GM12872 (cell line): ENCODE data around the gene SEMA4G.

ENCODE experiments used
- TF ChIP-seq, protein P1 (sequence below): IDR thresholded peaks from 3 replicates; pipeline ENCODE4 v1.5.1; 2011; ENCODE audit warnings: low read depth, mild to moderate bottlenecking, low read length, moderate library complexity; ENCODE audit not compliant: insufficient read depth

Gene SEMA4G, protein sequence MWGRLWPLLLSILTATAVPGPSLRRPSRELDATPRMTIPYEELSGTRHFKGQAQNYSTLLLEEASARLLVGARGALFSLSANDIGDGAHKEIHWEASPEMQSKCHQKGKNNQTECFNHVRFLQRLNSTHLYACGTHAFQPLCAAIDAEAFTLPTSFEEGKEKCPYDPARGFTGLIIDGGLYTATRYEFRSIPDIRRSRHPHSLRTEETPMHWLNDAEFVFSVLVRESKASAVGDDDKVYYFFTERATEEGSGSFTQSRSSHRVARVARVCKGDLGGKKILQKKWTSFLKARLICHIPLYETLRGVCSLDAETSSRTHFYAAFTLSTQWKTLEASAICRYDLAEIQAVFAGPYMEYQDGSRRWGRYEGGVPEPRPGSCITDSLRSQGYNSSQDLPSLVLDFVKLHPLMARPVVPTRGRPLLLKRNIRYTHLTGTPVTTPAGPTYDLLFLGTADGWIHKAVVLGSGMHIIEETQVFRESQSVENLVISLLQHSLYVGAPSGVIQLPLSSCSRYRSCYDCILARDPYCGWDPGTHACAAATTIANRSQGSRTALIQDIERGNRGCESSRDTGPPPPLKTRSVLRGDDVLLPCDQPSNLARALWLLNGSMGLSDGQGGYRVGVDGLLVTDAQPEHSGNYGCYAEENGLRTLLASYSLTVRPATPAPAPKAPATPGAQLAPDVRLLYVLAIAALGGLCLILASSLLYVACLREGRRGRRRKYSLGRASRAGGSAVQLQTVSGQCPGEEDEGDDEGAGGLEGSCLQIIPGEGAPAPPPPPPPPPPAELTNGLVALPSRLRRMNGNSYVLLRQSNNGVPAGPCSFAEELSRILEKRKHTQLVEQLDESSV

GRCh38 chr10:100969187-100970075, at the start of gene SEMA4G:
Gene SEMA4G, plus strand, starts transcription at chr10:100969504. Its CDS starts 3,409 bp downstream, at chr10:100972913.
- TF ChIP-seq, protein P1, sequence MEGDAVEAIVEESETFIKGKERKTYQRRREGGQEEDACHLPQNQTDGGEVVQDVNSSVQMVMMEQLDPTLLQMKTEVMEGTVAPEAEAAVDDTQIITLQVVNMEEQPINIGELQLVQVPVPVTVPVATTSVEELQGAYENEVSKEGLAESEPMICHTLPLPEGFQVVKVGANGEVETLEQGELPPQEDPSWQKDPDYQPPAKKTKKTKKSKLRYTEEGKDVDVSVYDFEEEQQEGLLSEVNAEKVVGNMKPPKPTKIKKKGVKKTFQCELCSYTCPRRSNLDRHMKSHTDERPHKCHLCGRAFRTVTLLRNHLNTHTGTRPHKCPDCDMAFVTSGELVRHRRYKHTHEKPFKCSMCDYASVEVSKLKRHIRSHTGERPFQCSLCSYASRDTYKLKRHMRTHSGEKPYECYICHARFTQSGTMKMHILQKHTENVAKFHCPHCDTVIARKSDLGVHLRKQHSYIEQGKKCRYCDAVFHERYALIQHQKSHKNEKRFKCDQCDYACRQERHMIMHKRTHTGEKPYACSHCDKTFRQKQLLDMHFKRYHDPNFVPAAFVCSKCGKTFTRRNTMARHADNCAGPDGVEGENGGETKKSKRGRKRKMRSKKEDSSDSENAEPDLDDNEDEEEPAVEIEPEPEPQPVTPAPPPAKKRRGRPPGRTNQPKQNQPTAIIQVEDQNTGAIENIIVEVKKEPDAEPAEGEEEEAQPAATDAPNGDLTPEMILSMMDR = peak; percentile 87

DNA sequence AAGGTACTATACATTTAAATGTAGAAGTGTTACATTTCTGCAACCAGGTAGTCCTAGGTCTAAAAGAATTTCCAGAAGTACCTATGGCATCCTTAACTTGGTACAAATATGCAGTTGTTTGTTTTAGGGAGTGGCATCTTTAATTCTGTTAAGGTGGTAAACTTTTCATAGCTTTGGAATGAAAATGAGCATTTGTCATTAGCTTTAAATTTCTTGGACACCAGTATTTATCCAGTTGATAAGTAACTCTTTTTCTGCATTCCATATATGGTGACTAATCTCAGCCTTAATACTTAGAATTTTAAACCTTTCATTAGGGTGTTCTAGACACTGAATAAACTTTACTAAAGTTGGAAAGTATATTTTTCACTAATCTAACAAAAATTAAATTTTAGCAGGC, 45.7 kb upstream of the SEMA4G start:
- TF ChIP-seq, protein P1 = no peak

DNA sequence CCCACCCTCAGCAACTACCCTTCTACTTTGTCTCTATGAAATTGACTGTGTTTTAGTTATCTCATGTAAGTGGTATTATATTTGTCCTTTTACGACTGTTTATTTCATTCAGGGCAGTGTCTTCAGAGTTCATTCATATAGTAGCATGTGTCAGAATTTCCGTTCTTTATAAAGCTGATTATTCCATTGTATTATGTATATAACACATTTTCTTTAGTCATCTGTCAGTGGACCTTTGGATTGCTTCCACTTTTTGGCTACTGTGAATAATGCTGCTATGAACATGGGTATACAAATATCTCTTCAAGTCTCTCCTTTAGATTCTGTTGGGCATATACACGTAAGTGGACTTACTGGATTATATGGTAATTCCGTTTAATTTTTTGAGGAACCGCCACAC, 42.0 kb upstream of the SEMA4G start:
- TF ChIP-seq, protein P1 = no peak

DNA sequence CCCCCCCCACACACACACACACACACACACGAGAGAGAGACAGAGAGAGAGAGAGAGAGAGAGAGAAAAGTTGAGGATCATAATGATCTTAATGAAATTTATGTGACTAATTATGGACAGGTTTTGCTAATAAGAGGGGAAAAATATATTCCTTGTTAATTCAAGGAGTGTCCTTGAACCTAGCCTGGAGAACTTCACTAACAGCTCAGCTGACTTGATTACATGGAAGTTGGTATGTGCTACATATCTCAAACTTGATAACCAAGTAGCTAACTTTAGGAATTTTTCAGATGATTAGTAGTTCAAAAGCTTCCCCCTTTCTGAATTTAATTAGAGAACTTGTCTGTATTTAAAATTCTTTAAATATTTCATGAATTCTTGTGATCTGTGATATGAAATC, 41.3 kb upstream of the SEMA4G start:
- TF ChIP-seq, protein P1 = no peak

GRCh38 chr10:100930368-100930767, 38.9 kb upstream of the SEMA4G start:
- TF ChIP-seq, protein P1 = no peak

GRCh38 chr10:100934084-100934659, 35.1 kb upstream of the SEMA4G start:
- TF ChIP-seq, protein P1 = peak; percentile 60
